Activated T-helper 1 cell treated with anti-CD3 and anti-CD28 coated beads, Interleukin-2, amount 50 U/mL, for 16 hours (primary cell): ENCODE data around the gene GNL3L.
A peak's percentile ranks its signal among the peaks of the same experiment; 100 is the strongest.
"Not testable (repeated sequence)": the region's sequence is repeated elsewhere in the genome, so short reads cannot be mapped to it uniquely, and the experiment has no call there.

Experiments
- DNase-seq, 2 donors: peaks; one replicate each; pipeline ENCODE4 v3.0.0-alpha.2; 2020; ENCODE audit warnings: low read depth in 1 of 2, low spot score in 1 of 2

Gene GNL3L

DNA sequence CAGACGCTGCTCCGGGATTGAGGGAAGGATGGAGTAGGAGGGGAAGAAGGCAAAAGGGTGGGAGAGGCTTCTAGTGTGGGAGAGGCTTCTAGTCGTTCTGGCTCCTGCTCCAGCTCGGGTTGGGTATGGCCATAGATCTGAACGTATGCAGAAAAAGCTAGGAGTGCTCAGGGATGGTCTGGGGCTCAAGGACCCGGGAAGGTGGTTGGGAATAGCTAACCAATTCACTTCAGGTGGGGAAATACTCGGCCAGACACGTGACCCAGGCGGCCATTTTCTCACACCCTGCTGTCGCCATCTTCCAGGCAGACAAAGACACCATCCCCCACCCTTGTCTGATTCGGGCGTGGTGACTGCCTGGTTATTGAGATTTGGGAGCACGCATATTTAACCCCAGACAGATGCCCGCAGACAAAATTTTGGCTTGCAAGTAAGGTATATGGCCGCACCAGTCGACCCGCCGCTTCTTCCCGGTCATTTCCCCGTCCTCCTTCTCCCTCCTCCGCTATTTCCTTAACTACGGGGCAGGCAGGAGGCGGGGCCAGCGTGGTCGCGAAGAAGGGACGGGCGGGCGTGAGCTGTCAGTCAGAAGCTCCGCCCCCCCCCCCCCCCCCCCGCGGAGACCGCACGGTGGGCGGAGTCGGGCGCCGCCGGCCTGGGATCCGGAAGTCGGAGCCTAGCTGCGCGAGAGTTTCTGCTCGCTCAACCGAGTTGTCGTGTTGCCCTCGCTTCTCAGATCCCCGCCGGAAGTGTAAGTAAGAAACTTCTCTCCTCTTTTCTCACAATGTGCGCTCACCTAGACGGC is at the start of gene GNL3L:
GNL3L (plus strand) TSS at position 668 of the 805 bp plus-strand sequence. CDS start 2,348 bp downstream, outside the sequence.
- peak; percentile 44 to 69 for DNase-seq

- DNase-seq, result no peak
Observed at GRCh38 chrX:54482839-54483593, 47.0 kb upstream of the GNL3L start.

- no peak for DNase-seq
Observed at GRCh38 chrX:54483946-54484345, 46.1 kb upstream of the GNL3L start.

DNA sequence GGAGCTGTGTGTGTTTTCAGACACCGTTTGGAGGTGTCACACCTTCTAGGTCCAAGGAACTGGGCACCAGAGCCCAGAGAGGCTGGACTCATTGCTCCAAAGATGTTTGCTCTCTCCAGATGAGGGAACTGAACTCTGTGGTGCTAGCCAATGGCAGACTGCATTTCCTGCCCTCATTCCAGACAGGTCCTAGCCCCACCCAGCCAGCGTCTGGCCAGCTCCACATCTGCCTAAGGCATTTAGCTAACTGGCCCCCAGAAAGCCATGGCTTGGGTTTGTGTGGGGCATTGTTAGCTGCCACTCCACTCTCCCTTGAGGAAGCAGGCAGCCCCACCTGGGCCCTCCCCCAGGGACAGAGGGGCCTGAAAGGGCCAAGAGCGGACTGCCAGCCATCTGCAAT is 45.4 kb upstream of the GNL3L start:
- DNase-seq, result no peak

- not testable (repeated sequence) for DNase-seq
Observed at GRCh38 chrX:54489819-54490218, 40.2 kb upstream of the GNL3L start.

DNA sequence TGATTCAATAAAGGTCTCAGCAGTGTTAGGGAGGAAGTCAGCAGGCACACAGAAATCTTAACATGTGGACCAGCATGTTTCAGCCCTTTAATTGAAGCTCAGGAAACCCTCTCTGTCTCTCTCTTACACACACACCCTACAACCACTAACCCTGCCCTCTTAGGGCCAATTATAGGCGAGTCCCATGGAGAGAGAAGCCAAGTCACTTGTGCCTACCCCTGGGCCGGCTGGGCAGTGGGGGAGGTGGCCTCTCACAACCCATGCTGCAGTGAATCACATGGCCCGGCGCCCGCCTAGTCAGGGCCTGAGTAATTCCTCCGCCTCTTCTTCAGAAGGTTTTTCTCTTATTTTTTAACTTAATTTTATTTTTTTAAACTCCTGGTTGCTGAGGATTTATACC is 37.7 kb upstream of the GNL3L start:
- DNase-seq, result no peak

DNA sequence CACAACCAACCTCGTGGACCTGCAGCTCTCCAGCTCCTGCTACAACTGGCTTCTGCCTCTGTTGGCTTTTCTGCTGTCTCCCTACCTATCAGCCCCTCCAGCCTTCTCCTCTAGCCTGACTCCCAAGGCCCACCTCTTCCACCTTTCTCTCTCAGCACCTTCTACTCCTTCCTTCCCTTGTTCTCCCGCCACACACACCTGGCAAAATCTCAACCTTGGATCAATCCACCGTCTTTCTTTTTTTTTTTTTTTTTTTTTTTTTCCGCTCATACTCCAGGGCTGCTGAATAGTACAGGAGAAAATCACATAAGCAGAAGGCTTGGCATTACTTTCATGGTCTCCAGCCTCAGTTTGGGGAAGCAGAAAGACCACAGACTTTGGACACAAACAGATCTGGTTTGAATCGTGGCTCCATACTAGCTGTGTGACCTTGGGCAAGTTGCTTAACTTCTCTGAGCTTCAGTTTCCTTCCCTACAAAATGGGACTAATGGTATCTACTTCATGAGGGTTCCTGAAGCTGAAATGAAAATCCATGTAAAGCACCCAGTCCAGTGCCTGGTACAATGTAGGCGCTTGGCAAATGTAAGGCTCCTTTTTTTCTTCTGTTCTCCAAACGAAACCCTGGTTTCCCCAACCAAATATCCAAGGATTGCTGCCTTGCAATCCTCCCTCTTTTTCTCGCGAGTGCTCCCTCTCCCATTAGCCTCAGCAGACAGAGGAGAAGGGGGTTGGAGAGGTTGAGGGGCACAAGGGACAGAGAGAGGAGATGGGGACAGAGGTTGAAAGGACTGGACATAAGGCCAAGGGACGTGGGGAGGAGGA is 35.6 kb upstream of the GNL3L start:
- DNase-seq, result no peak

DNA sequence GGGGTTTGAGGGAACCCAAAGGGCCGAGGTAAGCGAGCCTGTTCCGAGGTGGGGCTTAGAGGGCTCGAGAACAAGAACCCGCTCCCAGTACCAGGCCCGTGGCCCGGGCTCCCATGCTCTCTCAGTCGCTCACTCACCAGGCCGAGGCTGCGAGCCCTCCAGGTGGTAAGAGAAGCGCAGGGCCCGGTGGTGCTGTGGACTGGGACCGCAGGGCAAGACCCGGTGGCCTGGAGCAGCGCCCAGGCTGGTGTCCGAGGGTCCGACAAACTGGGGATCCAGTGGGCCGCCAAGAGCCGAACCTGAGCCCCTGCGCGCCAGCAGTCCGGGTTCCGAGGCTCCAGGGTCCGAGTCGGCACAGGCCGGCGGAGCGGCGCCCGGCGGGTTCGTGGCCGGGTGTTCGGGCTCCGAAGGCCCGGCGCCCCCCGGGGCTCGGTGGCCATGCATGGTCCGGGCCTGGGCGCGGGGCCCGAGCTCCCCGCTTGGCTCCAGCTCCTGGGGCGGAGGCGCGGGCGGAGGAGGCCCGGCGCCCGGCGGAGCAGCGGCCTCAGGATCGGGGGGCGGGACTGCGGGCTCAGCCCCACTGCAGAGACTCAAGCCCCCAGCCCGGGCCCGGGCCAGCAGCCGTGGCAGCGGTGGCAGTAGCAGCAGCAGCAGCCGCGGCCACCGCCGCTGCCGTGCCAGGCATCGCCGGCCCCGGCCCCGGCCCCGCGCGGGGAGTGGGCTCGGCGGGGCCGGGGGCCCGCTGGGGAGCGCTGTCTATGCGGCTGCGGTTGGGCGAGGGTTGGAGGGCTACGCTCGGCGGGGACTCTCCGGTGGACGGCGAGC is 34.8 kb upstream of the GNL3L start:
- no peak for DNase-seq

GRCh38 chrX:54495814-54496516 is 34.1 kb upstream of the GNL3L start, which contains the start of gene FGD1:
FGD1 (minus strand) TSS chrX:54496234; CDS start chrX:54495432, 802 bp downstream.
- peak in 1 of 2 donors; percentile 10 for DNase-seq

DNA sequence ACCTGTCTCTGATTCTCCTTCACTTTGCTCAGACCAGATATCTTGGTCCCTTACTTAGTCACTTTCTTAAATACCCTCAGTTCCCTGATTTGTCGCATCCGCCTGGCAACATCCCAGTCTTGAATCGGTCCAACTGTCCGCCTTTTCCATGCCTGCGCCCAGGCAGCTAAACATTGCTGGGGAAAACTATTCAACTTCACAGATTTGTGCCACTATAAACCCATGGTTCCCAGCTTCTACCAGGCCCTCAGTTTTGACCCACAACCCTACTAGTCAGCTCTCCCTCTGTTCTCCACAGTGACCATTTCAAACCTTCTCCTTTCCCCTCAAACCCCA is 33.5 kb upstream of the GNL3L start:
- DNase-seq, result no peak

DNA sequence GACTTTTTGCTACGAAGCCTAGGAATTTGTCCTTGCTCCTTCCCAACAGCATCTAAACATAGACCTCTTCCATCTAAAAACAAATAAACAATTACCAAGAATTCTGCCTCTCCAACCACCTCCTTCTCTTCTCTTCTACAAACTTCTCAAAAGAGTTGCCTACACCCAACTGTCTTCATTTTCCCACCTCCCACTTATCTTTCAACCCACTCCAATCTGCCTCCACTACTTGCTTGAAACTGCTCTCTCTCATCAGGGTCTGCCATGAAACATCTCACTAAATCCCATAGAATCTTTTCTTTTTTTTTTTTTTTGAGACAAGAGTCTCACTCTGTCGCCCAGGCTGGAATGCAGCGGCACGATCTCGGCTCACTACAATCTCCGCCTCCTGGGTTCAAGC is 33.1 kb upstream of the GNL3L start:
- no peak for DNase-seq

- no peak for DNase-seq
Observed at GRCh38 chrX:54509400-54509799, 20.6 kb upstream of the GNL3L start.

GRCh38 chrX:54529151-54529550 is 868 bp upstream of the GNL3L start:
- no peak for DNase-seq

GRCh38 chrX:54530357-54530900 is 410 bp downstream of the GNL3L start:
- DNase-seq, result no peak

DNA sequence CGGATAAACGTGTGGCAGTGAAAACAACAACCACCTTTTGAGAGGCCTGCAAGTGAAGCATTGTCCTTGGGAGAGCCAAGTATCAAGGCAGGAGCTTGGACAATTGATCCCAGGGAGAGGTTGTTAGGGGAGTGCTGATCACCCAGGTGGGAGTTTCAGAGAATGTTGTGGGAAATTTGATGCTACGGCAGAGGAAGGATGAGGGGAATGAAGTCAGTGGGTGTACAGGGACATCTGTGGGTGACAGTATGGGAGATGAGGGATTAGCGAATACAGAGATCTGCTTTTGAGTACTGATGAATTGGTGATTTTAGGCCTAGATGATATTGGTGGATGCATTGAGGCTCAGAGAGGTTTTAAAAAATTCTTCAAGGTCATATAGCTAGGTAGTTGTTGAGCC is 4.3 kb downstream of the GNL3L start:
- DNase-seq, result no peak

- no peak for DNase-seq
Observed at GRCh38 chrX:54540289-54540688, 10.3 kb downstream of the GNL3L start.

DNA sequence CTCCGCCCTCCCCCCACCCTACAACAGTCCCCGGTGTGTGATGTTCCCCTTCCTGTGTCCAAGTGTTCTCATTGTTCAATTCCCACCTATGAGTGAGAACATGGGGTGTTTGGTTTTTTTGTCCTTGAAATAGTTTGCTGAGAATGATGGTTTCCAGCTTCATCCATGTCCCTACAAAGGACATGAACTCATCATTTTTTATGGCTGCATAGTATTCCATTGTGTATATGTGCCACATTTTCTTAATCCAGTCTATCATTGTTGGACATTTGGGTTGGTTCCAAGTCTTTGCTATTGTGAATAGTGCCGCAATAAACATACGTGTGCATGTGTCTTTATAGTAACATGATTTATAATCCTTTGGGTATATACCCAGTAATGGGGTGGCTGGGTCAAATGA is 12.2 kb downstream of the GNL3L start:
- DNase-seq, result not testable (repeated sequence)

- DNase-seq, result no peak
Observed at GRCh38 chrX:54550821-54551220, 20.8 kb downstream of the GNL3L start.

- DNase-seq, result no peak
Observed at GRCh38 chrX:54551801-54552200, 21.8 kb downstream of the GNL3L start.

DNA sequence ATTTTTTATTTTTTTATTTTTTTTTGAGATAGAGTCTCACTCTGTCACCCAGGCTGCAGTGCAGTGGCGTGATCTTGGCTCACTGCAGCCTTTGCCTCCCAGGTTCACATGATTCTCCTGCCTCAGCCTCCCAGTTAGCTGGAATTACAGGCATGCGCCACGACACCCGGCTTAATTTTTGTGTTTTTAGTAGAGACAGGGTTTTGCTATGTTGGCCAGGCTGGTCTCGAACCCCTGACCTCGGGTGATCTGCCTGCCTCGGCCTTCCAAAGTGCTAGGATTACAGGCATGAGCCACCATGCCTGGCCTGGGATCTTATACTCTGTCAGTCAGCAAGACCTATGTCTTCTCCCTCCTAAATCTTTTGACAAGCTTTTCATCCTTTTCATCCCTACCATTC is 25.0 kb downstream of the GNL3L start:
- not testable (repeated sequence) for DNase-seq
